ENCODE measurements around the gene TXN.

GRCh38 chr9:110249603-110250002 is 6.7 kb downstream of the TXN start:
- TF ChIP-seq TARDBP (IDR thresholded peaks at IDR 0.05) (no peak), SP1 (IDR thresholded peaks at IDR 0.05) (no peak), ELF4 (IDR thresholded peaks at IDR 0.05) (no peak), BHLHE40 (IDR thresholded peaks at IDR 0.05; ENCODE audit: borderline replicate concordance) (no peak), FOXM1 (IDR thresholded peaks at IDR 0.05; ENCODE audit: borderline replicate concordance) (no peak), ZNF384 (IDR thresholded peaks at IDR 0.05) (no peak), CTBP1 (IDR thresholded peaks at IDR 0.05; ENCODE audit: borderline replicate concordance) (no peak)
